ENCODE measurements around the gene AMPD3. TPM values are rescaled to one million over a fixed set of nuclear protein-coding genes. Genes with fewer than 3 reads are reported as not detected.

The AMPD3 gene
- total RNA-seq, 1 donor from 2014 or later, result 6.8 TPM

- Mint-ChIP-seq H3K36me3 (peaks cover 9% of the 10 kb centered on the region), H3K27ac (no peak overlapping the region), H3K9me3 (no peaks in the 10 kb centered on the region), H3K4me1 (no peaks in the 10 kb centered on the region), H3K27me3 (ENCODE audit: low read depth) (no peaks in the 10 kb centered on the region), H3K4me3 (no peak overlapping the region)
- peak; percentile 59 for TF ChIP-seq CTCF (IDR thresholded peaks at IDR 0.05; ENCODE audit: unreplicated experiment)
- DNase-seq (ENCODE audit: low spot score in 2 of 2, unreplicated experiment in 2 of 2), result no peak
These were observed 59.1 kb downstream of the AMPD3 start for GRCh38 chr11:10514202-10514601.

- peaks cover 9% of the 10 kb centered on the region for H3K36me3 Mint-ChIP-seq
- no peak for TF ChIP-seq CTCF (IDR thresholded peaks at IDR 0.05; ENCODE audit: unreplicated experiment)
- H3K27ac Mint-ChIP-seq, result no peak overlapping the region
- H3K9me3 Mint-ChIP-seq, result no peaks in the 10 kb centered on the region
- no peaks in the 10 kb centered on the region for H3K27me3 Mint-ChIP-seq (ENCODE audit: low read depth)
- no peak for DNase-seq (ENCODE audit: low spot score in 2 of 2, unreplicated experiment in 2 of 2)
- H3K4me1 Mint-ChIP-seq, result no peaks in the 10 kb centered on the region
- no peak overlapping the region for H3K4me3 Mint-ChIP-seq
These were observed 59.6 kb downstream of the AMPD3 start for GRCh38 chr11:10514709-10515108.

GRCh38 chr11:10515418-10515817 is 60.4 kb downstream of the AMPD3 start:
- H3K27me3 Mint-ChIP-seq (ENCODE audit: low read depth), result no peaks in the 10 kb centered on the region
- H3K36me3 Mint-ChIP-seq, result peaks cover 9% of the 10 kb centered on the region
- no peaks in the 10 kb centered on the region for H3K4me1 Mint-ChIP-seq
- DNase-seq (ENCODE audit: low spot score in 2 of 2, unreplicated experiment in 2 of 2), result no peak
- no peaks in the 10 kb centered on the region for H3K9me3 Mint-ChIP-seq
- no peak overlapping the region for H3K4me3 Mint-ChIP-seq
- H3K27ac Mint-ChIP-seq, result no peak overlapping the region
- no peak for TF ChIP-seq CTCF (IDR thresholded peaks at IDR 0.05; ENCODE audit: unreplicated experiment)

- H3K4me1 Mint-ChIP-seq, result no peaks in the 10 kb centered on the region
- TF ChIP-seq CTCF (IDR thresholded peaks at IDR 0.05; ENCODE audit: unreplicated experiment), result no peak
- H3K27ac Mint-ChIP-seq, result no peak overlapping the region
- no peaks in the 10 kb centered on the region for H3K9me3 Mint-ChIP-seq
- no peak overlapping the region for H3K4me3 Mint-ChIP-seq
- no peak for DNase-seq (ENCODE audit: low spot score in 2 of 2, unreplicated experiment in 2 of 2)
- peaks cover 15% of the 10 kb centered on the region for H3K36me3 Mint-ChIP-seq
- H3K27me3 Mint-ChIP-seq (ENCODE audit: low read depth), result no peaks in the 10 kb centered on the region
These were observed 63.1 kb downstream of the AMPD3 start for GRCh38 chr11:10518123-10518522.

GRCh38 chr11:10518891-10519290 is 63.8 kb downstream of the AMPD3 start:
- Mint-ChIP-seq H3K36me3 (peaks cover 18% of the 10 kb centered on the region), H3K4me1 (no peaks in the 10 kb centered on the region), H3K27me3 (ENCODE audit: low read depth) (no peaks in the 10 kb centered on the region), H3K4me3 (no peak overlapping the region), H3K27ac (no peak overlapping the region), H3K9me3 (no peaks in the 10 kb centered on the region)
- DNase-seq (ENCODE audit: low spot score in 2 of 2, unreplicated experiment in 2 of 2), result no peak
- TF ChIP-seq CTCF (IDR thresholded peaks at IDR 0.05; ENCODE audit: unreplicated experiment), result no peak

GRCh38 chr11:10519630-10520029 is 64.6 kb downstream of the AMPD3 start:
- no peaks in the 10 kb centered on the region for H3K9me3 Mint-ChIP-seq
- DNase-seq (ENCODE audit: low spot score in 2 of 2, unreplicated experiment in 2 of 2), result no peak
- H3K27me3 Mint-ChIP-seq (ENCODE audit: low read depth), result no peaks in the 10 kb centered on the region
- no peaks in the 10 kb centered on the region for H3K4me1 Mint-ChIP-seq
- no peak for TF ChIP-seq CTCF (IDR thresholded peaks at IDR 0.05; ENCODE audit: unreplicated experiment)
- H3K27ac Mint-ChIP-seq, result no peak overlapping the region
- H3K4me3 Mint-ChIP-seq, result no peak overlapping the region
- H3K36me3 Mint-ChIP-seq, result peaks cover 21% of the 10 kb centered on the region

Data from mesothelial cell of epicardium (in vitro differentiated cells).